ENCODE measurements around the gene PILRA. TPM values are rescaled to one million over a fixed set of nuclear protein-coding genes. Genes with fewer than 3 reads are reported as not detected.

The PILRA gene
- total and polyA plus RNA-seq, 2 of the 8 experiments (the other 6 are each of a cell fraction or from before 2014, with no cell fraction given): 7.6 to 10.6 TPM

- Histone ChIP-seq H4K91ac (replicated peaks; ENCODE audit: insufficient read length, low read length) (no peak overlapping the region), H3K23ac (ENCODE audit: insufficient read length) (no peak overlapping the region), H3K4ac (replicated peaks; ENCODE audit: insufficient read length, low read depth, low read length) (no peak overlapping the region), H3K4me1 (replicated peaks in 1 of 4; ENCODE audit: control insufficient read depth in 3 of 4, insufficient read depth in 4 of 4, low read length in 3 of 4) (peaks cover 4 to 17% (median 10%) of the 10 kb centered on the region in 4 experiments), H4K5ac (ENCODE audit: insufficient read length, low read depth, low read length) (no peak overlapping the region), H3K23me2 (ENCODE audit: low read depth, low read length) (peaks cover 8% of the 10 kb centered on the region; the same call in 1 of the 2 replicates), H3K9me3 (ENCODE audit: insufficient read depth in 2 of 2, low read depth in 1 of 2, low read length in 1 of 2) (peaks cover 0 to 6% of the 10 kb centered on the region in 2 experiments; a peak in 1 of 4 replicates), H2BK5ac (ENCODE audit: low read depth, low read length) (0 out of 2 replicates have a peak overlapping the region, but pooled peaks have one; percentile 97), H3K4me3 (ENCODE audit: extremely low read depth in 1 of 4, insufficient read depth in 2 of 4, low read depth in 3 of 4, low read length in 4 of 4) (peak overlapping the region in 2 of 4 experiments; percentile 5 to 76; a peak in 3 of 8 replicates), H3K27me3 (replicated peaks in 1 of 4; ENCODE audit: control insufficient read depth in 3 of 4, extremely low read depth in 1 of 4, insufficient read depth in 3 of 4, low read length in 3 of 4) (peaks cover 0 to 6% (median 6%) of the 10 kb centered on the region in 4 experiments; a peak in 4 of 7 replicates), H3K27ac (ENCODE audit: low read depth, low read length) (no peak overlapping the region), H4K20me1 (replicated peaks in 1 of 2; ENCODE audit: control insufficient read depth in 1 of 2, insufficient read depth in 2 of 2, low read length in 2 of 2) (peaks cover 8% of the 10 kb centered on the region in 2 experiments), H3K36me3 (ENCODE audit: control insufficient read depth in 2 of 4, insufficient read depth in 4 of 4, low read length in 3 of 4) (peaks cover 2 to 44% (median 18%) of the 10 kb centered on the region in 4 experiments; a peak in 6 of 8 replicates), H2BK12ac (ENCODE audit: low read depth, low read length) (no peak overlapping the region), H3K18ac (ENCODE audit: extremely low read depth, low read length) (no peak overlapping the region), H2BK15ac (ENCODE audit: low read length) (no peak overlapping the region), H3K9ac (replicated peaks in 1 of 4; ENCODE audit: extremely low read depth in 1 of 4, low read depth in 3 of 4, low read length in 3 of 4) (0 out of 7 replicates have a peak overlapping the region, but pooled peaks of 1 of the 4 experiments have one; percentile 12), H3K79me2 (ENCODE audit: control insufficient read depth in 1 of 2, insufficient read depth in 2 of 2, low read length in 2 of 2) (peaks cover 0 to 49% of the 10 kb centered on the region in 2 experiments; a peak in 3 of 4 replicates), H3K79me1 (ENCODE audit: low read depth, low read length) (peaks cover 2% of the 10 kb centered on the region), H2BK120ac (replicated peaks; ENCODE audit: low read depth, low read length) (no peak overlapping the region), H3K4me2 (ENCODE audit: insufficient read depth in 1 of 2, low read depth in 2 of 2, low read length in 2 of 2) (peak overlapping the region; percentile 84 to 88), H2BK20ac (ENCODE audit: low read length) (no peak overlapping the region), H2AK5ac (ENCODE audit: low read depth, low read length) (no peak overlapping the region), H4K8ac (ENCODE audit: extremely low read depth, insufficient read depth, low read length) (no peak overlapping the region), H2AFZ (ENCODE audit: low read length) (no peak overlapping the region), H3K56ac (replicated peaks; ENCODE audit: insufficient read length, low read depth, low read length) (no peak overlapping the region), H3K14ac (ENCODE audit: insufficient read length) (no peak overlapping the region)
- CTCF ChIA-PET (ENCODE audit: partially characterized antibody): interaction anchor here (1.3 kb wide), 1 partner anchor 203 kb away, joined by 3 read pairs; no protein-coding TSS in a partner anchor
- DNase-seq (ENCODE audit: low read depth in 1 of 2, low spot score in 2 of 2) (no peak), FAIRE-seq (no peak)
- 96% methylated on average over 19 of the region's 23 CpGs; no CpG with 5 or more reads in 1 of the 2 experiments for WGBS, 2 experiments (ENCODE audit: extremely low coverage in 1 of 2, insufficient coverage in 1 of 2, insufficient read length in 1 of 2, insufficient replicate concordance in 2 of 2, low coverage in 1 of 2, low lambda C conversion rate in 2 of 2, missing lambda C conversion rate in 1 of 2)
- POLR2A ChIA-PET (ENCODE audit: partially characterized antibody): interaction anchor here (1.0 to 4.0 kb wide), 5 partner anchors 10 to 330 kb away, joined by 3 to 81 read pairs (median 5); partner anchors contain the start of genes AP4M1 and MCM7
- no peak for TF ChIP-seq SUZ12 (IDR thresholded peaks at IDR 0.05; ENCODE audit: low read length)
- no peak for TF ChIP-seq ATF2 (IDR thresholded peaks at IDR 0.05; ENCODE audit: low read length)
- no peak for TF ChIP-seq BRCA1 (IDR thresholded peaks at IDR 0.05; ENCODE audit: low read depth, low read length)
- TF ChIP-seq RAD21 (IDR thresholded peaks at IDR 0.05 in 1 of 2, conservative IDR thresholded peaks at IDR 0.05 in 1 of 2; ENCODE audit: low read depth in 2 of 2, low read length in 2 of 2): no peak
Observed at GRCh38 chr7:100431286-100431735, 58.0 kb downstream of the PILRA start.
